ENCODE results near the gene CYTL1. TPM values are rescaled to one million over a fixed set of nuclear protein-coding genes. Genes with fewer than 3 reads are reported as not detected.

CYTL1 gene
- total RNA-seq, 1 donor from 2014 or later: 9.2 TPM

DNA sequence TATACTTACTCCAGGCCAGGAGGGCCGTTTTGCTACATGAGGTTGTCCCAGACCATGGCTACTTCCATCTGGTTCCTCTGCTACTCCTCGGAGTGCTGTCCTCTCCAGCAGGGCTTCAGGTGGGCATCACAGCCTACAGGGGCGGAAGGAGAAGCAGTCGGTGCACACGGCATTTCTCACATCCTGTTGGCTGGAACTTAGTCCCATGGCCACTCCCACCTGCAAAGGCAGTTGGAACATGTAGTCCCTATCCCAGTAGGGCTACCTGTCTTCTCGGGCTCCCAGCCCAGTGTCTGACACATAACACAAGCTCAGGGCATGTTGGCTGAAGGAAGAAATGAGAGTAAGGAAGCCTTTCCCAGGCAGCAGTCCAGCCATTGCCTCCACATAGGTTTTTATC is 24.3 kb upstream of the CYTL1 start:
- no peak for FAIRE-seq
- H3K79me2 ChIP-seq (ENCODE audit: insufficient read depth, low read length): no peaks in the 10 kb centered on the region
- Mint-ChIP-seq H3K4me1 (ENCODE audit: low read depth, unreplicated experiment) (peaks cover under 1% of the 10 kb centered on the region), H3K36me3 (ENCODE audit: low read depth, unreplicated experiment) (no peaks in the 10 kb centered on the region), H3K27ac (ENCODE audit: unreplicated experiment) (no peak overlapping the region), H3K4me3 (ENCODE audit: unreplicated experiment) (no peak overlapping the region), H3K27me3 (ENCODE audit: low read depth, unreplicated experiment) (peaks cover 12% of the 10 kb centered on the region), H3K9me3 (ENCODE audit: unreplicated experiment) (peaks cover 2% of the 10 kb centered on the region)
- H3K4me3 ChIP-seq (ENCODE audit: insufficient read depth, low read depth, low read length): no peak overlapping the region
- peaks cover 3% of the 10 kb centered on the region for H3K4me1 ChIP-seq (ENCODE audit: insufficient read depth, low read length)
- peaks cover 3% of the 10 kb centered on the region for H3K27me3 ChIP-seq (ENCODE audit: insufficient read depth, low read length)
- H3K9ac ChIP-seq (ENCODE audit: low read length): no peak overlapping the region
- H3K36me3 ChIP-seq (ENCODE audit: insufficient read depth, low read length): no peaks in the 10 kb centered on the region
- no peak for DNase-seq (ENCODE audit: low read depth)
- no peak overlapping the region for H2AFZ ChIP-seq (ENCODE audit: low read depth, low read length)
- H3K27ac ChIP-seq (ENCODE audit: low read depth, low read length): no peak overlapping the region
- H3K4me2 ChIP-seq (ENCODE audit: low read length): no peak overlapping the region
- H3K9me3 ChIP-seq (ENCODE audit: insufficient read depth, low read depth, low read length): no peaks in the 10 kb centered on the region
- no peaks in the 10 kb centered on the region for H4K20me1 ChIP-seq (ENCODE audit: insufficient read depth, low read length)
- TF ChIP-seq CTCF (IDR thresholded peaks at IDR 0.05; ENCODE audit: insufficient read depth, low read depth, low read length) (no peak), EZH2 (IDR thresholded peaks at IDR 0.05; ENCODE audit: insufficient read depth, low read length) (no peak)

- Mint-ChIP-seq H3K27ac (ENCODE audit: unreplicated experiment) (no peak overlapping the region), H3K27me3 (ENCODE audit: low read depth, unreplicated experiment) (peaks cover 10% of the 10 kb centered on the region), H3K4me3 (ENCODE audit: unreplicated experiment) (no peak overlapping the region), H3K36me3 (ENCODE audit: low read depth, unreplicated experiment) (no peaks in the 10 kb centered on the region), H3K9me3 (ENCODE audit: unreplicated experiment) (peaks cover 2% of the 10 kb centered on the region), H3K4me1 (ENCODE audit: low read depth, unreplicated experiment) (peaks cover 15% of the 10 kb centered on the region)
- Histone ChIP-seq H3K4me3 (ENCODE audit: insufficient read depth, low read depth, low read length) (no peak overlapping the region), H2AFZ (ENCODE audit: low read depth, low read length) (no peak overlapping the region), H3K27ac (ENCODE audit: low read depth, low read length) (no peak overlapping the region), H4K20me1 (ENCODE audit: insufficient read depth, low read length) (no peaks in the 10 kb centered on the region), H3K36me3 (ENCODE audit: insufficient read depth, low read length) (no peaks in the 10 kb centered on the region), H3K27me3 (ENCODE audit: insufficient read depth, low read length) (peaks cover 3% of the 10 kb centered on the region), H3K79me2 (ENCODE audit: insufficient read depth, low read length) (no peaks in the 10 kb centered on the region), H3K9ac (ENCODE audit: low read length) (no peak overlapping the region), H3K4me2 (ENCODE audit: low read length) (no peak overlapping the region), H3K9me3 (ENCODE audit: insufficient read depth, low read depth, low read length) (no peaks in the 10 kb centered on the region), H3K4me1 (ENCODE audit: insufficient read depth, low read length) (peaks cover 15% of the 10 kb centered on the region)
- DNase-seq (ENCODE audit: low read depth) (no peak), FAIRE-seq (no peak)
- TF ChIP-seq CTCF (IDR thresholded peaks at IDR 0.05; ENCODE audit: insufficient read depth, low read depth, low read length): no peak
- no peak for TF ChIP-seq EZH2 (IDR thresholded peaks at IDR 0.05; ENCODE audit: insufficient read depth, low read length)
These were observed 22.4 kb upstream of the CYTL1 start for GRCh38 chr4:5041699-5042098.

- H3K4me1 ChIP-seq (ENCODE audit: insufficient read depth, low read length): peaks cover 19% of the 10 kb centered on the region
- H3K4me1 Mint-ChIP-seq (ENCODE audit: low read depth, unreplicated experiment): peaks cover 19% of the 10 kb centered on the region
- TF ChIP-seq CTCF (IDR thresholded peaks at IDR 0.05; ENCODE audit: insufficient read depth, low read depth, low read length) (no peak), EZH2 (IDR thresholded peaks at IDR 0.05; ENCODE audit: insufficient read depth, low read length) (no peak)
- H3K27ac Mint-ChIP-seq (ENCODE audit: unreplicated experiment): no peak overlapping the region
- H2AFZ ChIP-seq (ENCODE audit: low read depth, low read length): no peak overlapping the region
- no peaks in the 10 kb centered on the region for H3K36me3 ChIP-seq (ENCODE audit: insufficient read depth, low read length)
- no peak overlapping the region for H3K4me3 ChIP-seq (ENCODE audit: insufficient read depth, low read depth, low read length)
- no peaks in the 10 kb centered on the region for H4K20me1 ChIP-seq (ENCODE audit: insufficient read depth, low read length)
- H3K27me3 Mint-ChIP-seq (ENCODE audit: low read depth, unreplicated experiment): peaks cover 10% of the 10 kb centered on the region
- H3K4me2 ChIP-seq (ENCODE audit: low read length): no peak overlapping the region
- H3K9me3 ChIP-seq (ENCODE audit: insufficient read depth, low read depth, low read length): no peaks in the 10 kb centered on the region
- no peaks in the 10 kb centered on the region for H3K79me2 ChIP-seq (ENCODE audit: insufficient read depth, low read length)
- FAIRE-seq (no peak), DNase-seq (ENCODE audit: low read depth) (no peak)
- no peak overlapping the region for H3K9ac ChIP-seq (ENCODE audit: low read length)
- no peak overlapping the region for H3K27ac ChIP-seq (ENCODE audit: low read depth, low read length)
- peaks cover 3% of the 10 kb centered on the region for H3K27me3 ChIP-seq (ENCODE audit: insufficient read depth, low read length)
- no peaks in the 10 kb centered on the region for H3K36me3 Mint-ChIP-seq (ENCODE audit: low read depth, unreplicated experiment)
- no peaks in the 10 kb centered on the region for H3K9me3 Mint-ChIP-seq (ENCODE audit: unreplicated experiment)
- H3K4me3 Mint-ChIP-seq (ENCODE audit: unreplicated experiment): no peak overlapping the region
These were observed 21.8 kb upstream of the CYTL1 start for GRCh38 chr4:5040856-5041620.

Measured in astrocyte (in vitro differentiated cells and primary cell).